Dermis blood vessel endothelial cell (primary cell): ENCODE measurements around the gene TTYH3. TPM values are rescaled to one million over a fixed set of nuclear protein-coding genes. Genes with fewer than 3 reads are reported as not detected.
A peak's percentile ranks its signal among the peaks of the same experiment; 100 is the strongest.
"Not testable (repeated sequence)": the region's sequence is repeated elsewhere in the genome, so short reads cannot be mapped to it uniquely, and the experiment has no call there.

ENCODE experiments used
- DNase-seq: peaks from one replicate; pipeline ENCODE4 v3.0.0; 2010
- total RNA-seq: library from RNA; depleted of rRNA; stranded (reverse); fragments of >200 nt; gene quantifications from 2 replicates; pipeline ENCODE4 v1.2.3, GENCODE V29; 2014

TTYH3 gene
- total RNA-seq, 1 donor from 2014 or later: 72.8 TPM

GRCh38 chr7:2666588-2667250, 34.9 kb downstream of the TTYH3 start:
- peak; percentile 40 for DNase-seq

DNA sequence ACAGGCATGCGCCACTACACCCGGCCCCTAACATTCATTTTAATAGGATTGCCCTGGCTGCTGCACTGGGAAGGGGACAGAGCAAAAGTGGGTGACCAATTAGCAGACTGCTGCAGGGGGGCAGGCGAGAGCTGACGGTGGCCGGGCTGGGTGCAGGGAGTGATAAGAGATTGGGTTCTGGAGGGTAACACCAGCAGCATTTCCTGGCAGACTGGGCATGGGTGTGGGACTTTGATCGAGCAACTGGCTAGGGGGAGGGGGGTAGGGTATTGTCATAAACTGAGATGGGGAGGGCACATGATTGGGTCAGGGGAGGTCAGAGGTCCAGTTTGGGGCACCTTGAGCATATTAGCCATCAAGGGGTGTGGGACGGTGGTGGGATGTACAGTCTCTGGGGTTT, 36.1 kb downstream of the TTYH3 start:
- no peak for DNase-seq

DNA sequence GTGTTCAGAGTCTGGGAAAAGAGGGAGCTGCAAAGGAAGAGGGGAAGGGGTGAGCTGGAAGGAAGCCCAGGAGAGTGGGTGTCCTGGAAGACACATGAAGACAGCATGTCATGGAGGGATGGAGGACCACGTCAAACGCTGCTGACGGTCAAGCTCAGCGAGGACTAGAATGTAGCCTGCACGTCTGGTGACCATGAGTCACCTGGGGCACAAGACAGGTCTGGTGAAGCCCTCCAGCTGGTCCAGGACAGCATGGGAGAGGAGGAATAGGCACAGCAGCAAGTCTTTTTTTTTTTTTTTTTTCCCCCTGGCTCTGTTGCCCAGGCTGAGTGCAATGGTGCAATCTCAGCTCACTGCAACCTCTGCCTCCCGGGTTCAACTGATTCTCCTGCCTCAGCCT, 36.6 kb downstream of the TTYH3 start:
- no peak for DNase-seq

DNA sequence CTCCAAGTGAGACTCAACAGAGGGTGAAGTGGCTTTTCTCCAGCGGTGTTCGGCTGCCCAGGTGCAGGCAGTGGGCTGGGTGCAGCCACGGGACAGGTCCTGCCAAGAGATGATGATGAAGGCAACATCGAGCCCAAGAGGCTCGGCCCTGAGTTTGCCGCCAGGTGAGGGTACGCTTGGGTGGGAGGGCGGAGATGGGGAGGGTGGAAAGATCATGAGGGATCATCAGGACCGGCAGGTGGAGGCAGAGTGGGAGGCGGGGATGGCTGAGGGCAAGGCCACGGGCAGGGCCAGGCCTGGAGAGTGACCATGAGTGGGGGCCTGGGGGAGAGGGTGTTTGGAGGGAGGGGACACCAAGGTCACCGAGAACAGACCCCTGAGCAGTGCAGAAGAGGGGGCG, 38.4 kb downstream of the TTYH3 start:
- no peak for DNase-seq

DNA sequence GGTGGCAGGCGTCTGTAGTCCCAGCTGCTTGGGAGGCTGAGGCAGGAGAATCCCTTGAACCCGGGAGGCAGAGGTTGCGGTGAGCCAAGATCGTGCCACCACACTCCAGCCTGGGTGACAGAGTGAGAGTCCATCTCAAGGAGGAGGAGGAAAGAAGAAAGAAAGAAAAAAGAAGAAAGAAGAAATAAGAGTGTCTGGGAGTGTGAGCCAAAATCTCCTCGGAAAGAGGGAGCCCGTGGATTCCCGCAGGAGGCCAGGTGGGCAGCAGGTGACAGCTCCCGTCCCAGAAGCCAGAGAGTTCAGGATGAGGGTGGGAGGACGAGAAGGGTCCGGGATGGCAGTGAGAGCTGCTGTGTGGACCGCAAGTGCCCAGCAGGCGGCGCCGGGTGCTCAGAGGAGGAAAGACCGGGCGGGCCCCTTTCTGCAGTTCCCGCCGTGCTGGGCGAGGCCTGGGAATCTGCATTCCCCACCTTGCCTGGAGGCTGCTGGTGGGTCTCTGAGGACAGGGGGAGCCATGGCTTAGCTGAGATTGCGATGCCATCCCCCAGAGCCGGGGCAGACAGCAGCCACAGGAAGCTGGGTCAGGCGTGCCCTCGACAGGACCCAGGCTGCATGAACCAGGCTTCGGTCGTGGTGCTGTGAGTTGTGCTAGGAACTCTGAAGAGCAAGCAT, 39.1 kb downstream of the TTYH3 start:
- peak; percentile 71 for DNase-seq

DNA sequence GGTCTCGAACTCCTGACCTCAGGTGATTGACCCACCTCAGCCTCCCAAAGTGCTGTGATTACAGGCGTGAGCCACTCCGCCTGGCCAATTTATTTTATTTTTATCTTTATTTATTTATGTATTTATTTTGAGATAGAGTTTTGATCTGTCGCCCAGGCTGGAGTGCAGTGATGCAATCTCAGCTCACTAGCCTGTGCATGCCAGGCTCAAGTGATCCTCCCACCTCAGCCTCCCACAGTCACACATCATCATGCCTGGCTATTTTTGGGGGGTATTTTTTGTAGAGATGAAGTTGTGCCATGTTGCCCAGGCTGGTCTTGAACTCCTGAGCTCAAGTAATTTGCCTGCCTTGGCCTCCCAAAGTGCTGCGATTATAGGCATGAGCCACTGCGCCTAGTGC, 41.4 kb downstream of the TTYH3 start:
- not testable (repeated sequence) for DNase-seq

- DNase-seq: no peak
Measured at GRCh38 chr7:2673934-2674333, 42.1 kb downstream of the TTYH3 start.

DNA sequence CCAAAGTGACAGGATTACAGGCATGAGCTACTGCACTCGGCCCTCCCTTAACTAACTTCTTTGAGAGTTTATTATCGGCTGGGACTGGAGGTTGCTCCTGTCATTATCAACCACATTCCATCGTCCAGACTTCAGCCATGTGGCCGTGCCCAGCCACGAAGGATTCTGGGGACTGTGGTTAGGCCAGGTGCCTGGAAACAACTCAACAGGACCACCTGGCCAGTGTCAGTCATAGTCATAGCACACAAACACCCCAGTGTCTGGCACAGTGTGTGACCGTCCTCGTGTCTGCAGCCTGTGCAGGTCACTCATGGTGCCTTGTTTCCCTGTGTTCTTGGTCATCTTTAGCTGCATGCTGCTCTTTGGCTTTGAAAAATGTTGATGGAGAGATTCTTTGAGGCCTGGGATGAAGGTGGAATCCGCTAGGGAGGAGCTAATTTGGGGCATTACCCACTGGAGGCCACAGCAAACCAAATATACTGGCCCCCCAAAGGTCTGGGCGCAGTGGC, 43.5 kb downstream of the TTYH3 start:
- no peak for DNase-seq

DNA sequence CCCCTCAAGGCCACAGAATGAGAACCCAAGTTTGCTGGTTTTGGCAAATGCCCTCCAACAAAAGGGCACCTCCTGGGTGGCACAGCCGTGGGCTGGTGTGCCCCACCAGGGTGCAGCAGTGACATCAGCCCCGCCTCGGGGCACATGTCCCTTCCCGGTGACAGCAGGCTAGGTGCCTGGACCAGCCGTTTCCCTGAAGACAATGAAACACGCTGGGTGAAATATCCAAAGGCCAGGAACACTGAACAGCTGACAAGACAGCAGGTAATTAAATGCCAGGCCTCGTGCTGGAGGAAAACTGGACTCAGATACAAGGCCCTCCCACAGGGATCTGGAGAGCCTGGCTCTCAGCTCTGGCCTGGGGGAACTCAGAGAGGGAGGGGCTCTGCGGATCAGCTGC, 44.8 kb downstream of the TTYH3 start:
- DNase-seq: not testable (repeated sequence)

DNA sequence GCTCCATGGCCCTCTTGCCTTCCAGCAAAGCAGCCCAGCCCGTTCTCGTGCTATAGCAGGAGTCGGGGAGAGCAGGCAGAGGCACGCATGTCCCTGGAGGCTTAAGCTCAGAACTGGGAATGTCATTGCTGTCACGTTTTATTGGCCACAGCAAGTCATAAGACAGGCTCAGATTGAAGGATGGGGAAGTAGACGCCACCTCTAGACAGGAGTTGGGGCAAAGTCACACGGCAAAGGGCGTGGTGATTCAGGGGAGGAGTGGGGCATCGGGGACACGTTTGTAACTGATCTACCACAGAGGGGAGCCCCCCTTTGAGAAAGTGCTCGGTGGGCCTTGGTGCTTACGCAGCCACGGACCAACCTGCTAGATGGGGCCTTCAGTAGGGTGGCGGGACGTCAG, 46.7 kb downstream of the TTYH3 start:
- DNase-seq: not testable (repeated sequence)

GRCh38 chr7:2679135-2680127, 47.6 kb downstream of the TTYH3 start:
- not testable (repeated sequence) for DNase-seq

DNA sequence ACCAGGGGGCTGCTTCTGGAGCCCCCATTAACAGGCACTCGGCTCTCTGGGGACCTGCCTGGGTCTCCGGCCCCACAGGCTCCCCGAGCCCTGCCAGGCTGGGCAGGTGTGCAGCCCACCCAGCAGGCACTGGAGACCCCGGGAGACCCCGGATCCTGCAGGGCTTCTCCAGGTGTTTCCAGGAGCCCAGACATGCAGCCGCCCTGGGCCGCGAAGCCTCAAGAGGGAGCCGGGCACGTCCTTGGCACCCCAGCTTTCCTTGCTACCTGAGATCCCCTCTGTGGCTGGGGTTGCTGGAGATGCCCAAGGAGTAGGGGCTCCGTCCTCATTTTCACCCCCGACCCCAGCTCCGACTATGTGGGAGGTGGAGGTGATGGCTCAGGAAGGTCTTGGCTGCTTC, 48.5 kb downstream of the TTYH3 start:
- no peak for DNase-seq

- DNase-seq: peak; percentile 86
Measured at GRCh38 chr7:2680792-2681490, 49.2 kb downstream of the TTYH3 start.

- no peak for DNase-seq
Measured at GRCh38 chr7:2681929-2682799, 50.4 kb downstream of the TTYH3 start.

DNA sequence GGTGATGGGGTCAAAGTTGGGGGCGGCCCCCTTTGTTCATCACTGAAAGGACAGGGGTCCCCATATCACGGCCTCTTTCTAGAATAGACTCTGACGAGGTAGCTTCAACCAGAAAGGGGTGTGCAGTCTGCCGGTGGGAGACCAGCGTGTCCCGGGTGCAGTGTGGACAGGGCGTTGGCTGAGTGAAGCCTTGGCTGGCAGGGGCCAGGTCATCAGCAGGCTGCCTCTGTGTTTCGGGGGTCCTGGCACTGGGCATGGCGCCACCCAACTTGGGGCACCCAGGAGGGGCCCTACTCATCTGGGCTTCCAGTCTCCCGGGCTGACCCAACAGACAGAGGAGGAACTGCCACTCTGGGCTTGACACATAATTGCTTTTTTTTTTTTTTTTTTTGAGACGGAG, 52.7 kb downstream of the TTYH3 start:
- no peak for DNase-seq

- no peak for DNase-seq
Measured at GRCh38 chr7:2686101-2686500, 54.3 kb downstream of the TTYH3 start.

- DNase-seq: no peak
Measured at GRCh38 chr7:2687338-2687869, 55.6 kb downstream of the TTYH3 start.

DNA sequence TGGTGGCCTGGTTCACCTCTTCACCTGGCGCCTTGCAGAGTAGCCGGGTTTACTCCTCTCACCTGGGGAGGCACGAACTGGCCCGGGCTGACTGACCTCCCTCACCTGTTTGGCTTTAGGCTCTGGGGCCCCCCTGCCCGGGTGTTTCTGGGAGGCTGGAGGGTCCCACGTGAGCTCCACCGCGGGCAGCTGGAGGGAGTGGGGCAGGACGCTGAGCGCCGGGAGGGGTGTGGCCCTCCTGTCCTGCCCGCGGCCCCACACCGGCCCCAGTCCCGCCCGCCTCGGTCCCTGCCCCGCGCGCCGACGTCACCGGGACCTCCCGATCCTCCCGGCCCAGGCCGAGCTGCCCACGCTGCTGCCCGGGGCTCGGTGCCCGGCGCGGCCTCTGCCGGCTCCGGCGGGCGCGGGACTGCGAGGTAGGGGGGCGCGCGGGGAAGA, 56.1 kb downstream of the TTYH3 start, which contains the start of gene AMZ1:
TSS of gene AMZ1 (plus strand) at position 322 of the 438 bp plus-strand sequence. CDS start 12,250 bp downstream, outside the sequence.
- no peak for DNase-seq

GRCh38 chr7:2688409-2689342, 56.9 kb downstream of the TTYH3 start:
- DNase-seq: no peak
